Measurements from ENCODE around the gene SNIP1.
"Not testable (repeated sequence)": the region's sequence is repeated elsewhere in the genome, so short reads cannot be mapped to it uniquely, and the experiment has no call there.

SNIP1 gene

GRCh38 chr1:37513795-37514349 is 40.2 kb downstream of the SNIP1 start:
- DNase-seq (ENCODE audit: low read depth) = peak; percentile 50

- DNase-seq (ENCODE audit: low read depth) = no peak
These were observed 44.9 kb downstream of the SNIP1 start for GRCh38 chr1:37509181-37509580.

GRCh38 chr1:37506740-37507139 is 47.4 kb downstream of the SNIP1 start:
- no peak for DNase-seq (ENCODE audit: low read depth)

GRCh38 chr1:37502791-37503190 is 51.3 kb downstream of the SNIP1 start:
- DNase-seq (ENCODE audit: low read depth) = not testable (repeated sequence)

- DNase-seq (ENCODE audit: low read depth) = no peak
These were observed 52.0 kb downstream of the SNIP1 start for GRCh38 chr1:37502104-37502503.

- no peak for DNase-seq (ENCODE audit: low read depth)
These were observed 52.4 kb downstream of the SNIP1 start for GRCh38 chr1:37501661-37502060.

GRCh38 chr1:37498872-37499617 is 55.0 kb downstream of the SNIP1 start:
- DNase-seq (ENCODE audit: low read depth) = no peak

GRCh38 chr1:37497832-37498231 is 56.3 kb downstream of the SNIP1 start:
- DNase-seq (ENCODE audit: low read depth) = no peak

- DNase-seq (ENCODE audit: low read depth) = no peak
These were observed 58.2 kb downstream of the SNIP1 start for GRCh38 chr1:37495875-37496274.

GRCh38 chr1:37493336-37494098 is 60.6 kb downstream of the SNIP1 start:
- DNase-seq (ENCODE audit: low read depth) = no peak

GRCh38 chr1:37487619-37487984 is 66.5 kb downstream of the SNIP1 start:
- no peak for DNase-seq (ENCODE audit: low read depth)

- peak; percentile 70 for DNase-seq (ENCODE audit: low read depth)
These were observed 67.1 kb downstream of the SNIP1 start for GRCh38 chr1:37486680-37487618.

- DNase-seq (ENCODE audit: low read depth) = no peak
These were observed 68.0 kb downstream of the SNIP1 start for GRCh38 chr1:37485902-37486679.

Measured in activated T-cell treated with anti-CD3 and anti-CD28 coated beads for 48 hours (primary cell).